ENCODE measurements around the gene CLCN3.

DNA sequence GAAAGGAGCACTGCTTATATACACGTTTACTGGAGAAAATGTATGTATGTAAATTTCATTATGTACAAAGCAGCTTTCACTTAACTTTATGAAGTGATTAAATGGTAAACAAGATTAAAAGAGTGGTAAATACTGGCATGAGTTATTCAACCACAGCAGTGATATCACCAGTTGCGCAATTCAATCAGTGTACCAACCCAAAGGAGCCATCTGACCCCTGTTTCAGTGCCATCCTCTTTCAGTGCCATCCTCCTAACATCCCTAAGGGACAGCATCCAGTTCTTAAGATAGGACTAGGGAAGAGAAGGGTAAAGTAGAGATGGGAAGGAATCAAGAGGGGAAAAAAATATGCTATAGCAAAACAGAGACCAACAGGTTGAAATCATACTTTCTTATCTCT, 121.2 kb downstream of the CLCN3 start:
- TF ChIP-seq NBN (IDR thresholded peaks at IDR 0.05) (no peak), PAX5 (IDR thresholded peaks at IDR 0.05; ENCODE audit: borderline replicate concordance, low read depth, low read length) (no peak), ZNF274 (IDR thresholded peaks at IDR 0.05; ENCODE audit: insufficient read depth, insufficient read length) (no peak), RFX5 (IDR thresholded peaks at IDR 0.05; ENCODE audit: low read depth, low read length) (no peak), SMC3 (IDR thresholded peaks at IDR 0.05; ENCODE audit: borderline replicate concordance, low read length) (no peak), CBFB (IDR thresholded peaks at IDR 0.05; ENCODE audit: low read depth) (no peak), ETV6 (conservative IDR thresholded peaks at IDR 0.05 in 1 of 2, IDR thresholded peaks at IDR 0.05 in 1 of 2; ENCODE audit: borderline replicate concordance in 1 of 2, low read depth in 1 of 2) (no peak)
